HEK293T (cell line): Measurements from ENCODE around the gene KRABD2.

ENCODE experiments used
- FOXM1 ChIP-seq: fragments of 450-650 bp; IDR thresholded peaks from 2 replicates; pipeline ENCODE4 v1.6.1; 2017; ENCODE audit warnings: mild to moderate bottlenecking, borderline replicate concordance
- HDGF ChIP-seq: fragments of 450-650 bp; IDR thresholded peaks from 2 replicates; pipeline ENCODE4 v1.6.1; 2017; ENCODE audit warnings: antibody characterized with exemption, borderline replicate concordance
- L3MBTL2 ChIP-seq: fragments of 450-650 bp; conservative IDR thresholded peaks from 2 replicates; pipeline ENCODE4 v1.6.1; 2016; ENCODE audit warnings: mild to moderate bottlenecking
- PKNOX1 ChIP-seq: fragments of 450-650 bp; IDR thresholded peaks from 2 replicates; pipeline ENCODE4 v1.6.1; 2016
- SUZ12 ChIP-seq: fragments of 450-650 bp; IDR thresholded peaks from 2 replicates; pipeline ENCODE4 v1.6.1; 2016; ENCODE audit warnings: mild to moderate bottlenecking

- TF ChIP-seq FOXM1 = no peak
- TF ChIP-seq L3MBTL2 = no peak
- no peak for TF ChIP-seq PKNOX1
- no peak for TF ChIP-seq HDGF
- TF ChIP-seq SUZ12 = no peak
These were observed 24.6 kb upstream of the KRABD2 start for GRCh38 chr17:8401107-8401506.
